ENCODE measurements around the gene MYT1.

The MYT1 gene

GRCh38 chr20:64214113-64214512 is 49.9 kb downstream of the MYT1 start:
- no peak overlapping the region for H3K4me3 ChIP-seq
- H3K27ac ChIP-seq = no peak overlapping the region
- no peak for DNase-seq (ENCODE audit: low spot score)
- TF ChIP-seq, protein P1, sequence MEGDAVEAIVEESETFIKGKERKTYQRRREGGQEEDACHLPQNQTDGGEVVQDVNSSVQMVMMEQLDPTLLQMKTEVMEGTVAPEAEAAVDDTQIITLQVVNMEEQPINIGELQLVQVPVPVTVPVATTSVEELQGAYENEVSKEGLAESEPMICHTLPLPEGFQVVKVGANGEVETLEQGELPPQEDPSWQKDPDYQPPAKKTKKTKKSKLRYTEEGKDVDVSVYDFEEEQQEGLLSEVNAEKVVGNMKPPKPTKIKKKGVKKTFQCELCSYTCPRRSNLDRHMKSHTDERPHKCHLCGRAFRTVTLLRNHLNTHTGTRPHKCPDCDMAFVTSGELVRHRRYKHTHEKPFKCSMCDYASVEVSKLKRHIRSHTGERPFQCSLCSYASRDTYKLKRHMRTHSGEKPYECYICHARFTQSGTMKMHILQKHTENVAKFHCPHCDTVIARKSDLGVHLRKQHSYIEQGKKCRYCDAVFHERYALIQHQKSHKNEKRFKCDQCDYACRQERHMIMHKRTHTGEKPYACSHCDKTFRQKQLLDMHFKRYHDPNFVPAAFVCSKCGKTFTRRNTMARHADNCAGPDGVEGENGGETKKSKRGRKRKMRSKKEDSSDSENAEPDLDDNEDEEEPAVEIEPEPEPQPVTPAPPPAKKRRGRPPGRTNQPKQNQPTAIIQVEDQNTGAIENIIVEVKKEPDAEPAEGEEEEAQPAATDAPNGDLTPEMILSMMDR (IDR thresholded peaks at IDR 0.05) = no peak

DNA sequence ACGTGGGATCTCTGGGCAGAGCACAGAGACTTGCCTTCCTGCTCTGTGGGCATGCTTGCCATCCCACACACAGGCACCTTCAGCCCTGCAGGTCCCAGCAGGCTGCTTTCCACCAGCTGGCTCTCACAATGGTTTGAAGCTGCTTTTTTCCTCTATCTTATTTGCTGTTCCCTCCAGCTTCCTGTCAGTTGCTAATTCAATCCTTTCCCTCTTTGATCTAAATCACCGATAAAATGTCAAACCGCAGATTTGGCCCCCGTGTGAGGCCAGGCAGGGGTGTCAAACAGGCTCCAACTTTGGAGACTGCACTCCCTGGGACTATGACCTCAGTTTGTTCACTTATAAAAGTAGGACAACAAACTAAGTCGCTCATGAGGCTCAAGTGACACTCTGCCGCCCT is 50.7 kb downstream of the MYT1 start:
- TF ChIP-seq, protein P1 (IDR thresholded peaks at IDR 0.05) = no peak
- Histone ChIP-seq H3K27ac (no peak overlapping the region), H3K4me3 (no peak overlapping the region)
- DNase-seq (ENCODE audit: low spot score) = no peak

DNA sequence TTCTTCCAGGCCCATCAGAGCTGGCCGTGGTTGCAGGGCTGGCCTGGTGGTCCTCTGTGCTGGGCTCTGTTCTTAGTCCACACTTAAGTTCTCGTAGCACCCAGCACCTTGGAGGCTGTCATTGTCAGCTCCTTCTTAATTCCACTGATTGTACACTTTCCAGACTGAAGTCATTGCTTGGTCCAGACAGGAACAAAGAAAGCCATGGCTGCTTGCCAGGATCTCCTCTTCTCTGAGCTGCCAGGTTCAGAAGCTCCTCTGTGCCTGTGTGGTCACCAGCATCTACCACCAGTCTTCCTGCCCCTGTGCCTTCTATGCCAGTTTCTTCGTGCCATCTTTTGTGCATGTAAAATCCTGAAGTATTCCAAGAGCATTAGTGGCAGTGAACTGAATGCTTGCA is 51.8 kb downstream of the MYT1 start:
- Histone ChIP-seq H3K4me3 (no peak overlapping the region), H3K27ac (no peak overlapping the region)
- TF ChIP-seq, protein P1 (IDR thresholded peaks at IDR 0.05) = no peak
- no peak for DNase-seq (ENCODE audit: low spot score)

DNA sequence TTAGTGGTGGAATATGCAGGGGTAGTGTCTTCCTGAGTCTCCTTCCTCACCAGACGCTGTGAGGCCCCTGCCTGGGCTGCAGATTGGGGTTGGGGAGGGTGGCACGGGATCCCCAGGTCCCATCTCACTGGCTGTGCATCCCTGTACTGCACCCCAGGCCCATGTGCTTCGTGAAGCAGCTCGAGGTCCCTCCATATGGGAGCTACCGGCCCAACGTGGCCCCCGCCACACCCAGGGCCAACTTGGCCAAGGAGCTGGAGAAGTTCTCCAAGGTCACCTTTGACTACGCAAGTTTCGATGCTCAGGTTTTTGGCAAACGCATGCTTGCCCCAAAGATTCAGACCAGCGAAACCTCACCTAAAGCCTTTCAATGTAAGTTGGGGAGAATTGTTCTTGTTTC is 52.7 kb downstream of the MYT1 start:
- H3K4me3 ChIP-seq = no peak overlapping the region
- no peak for DNase-seq (ENCODE audit: low spot score)
- TF ChIP-seq, protein P1 (IDR thresholded peaks at IDR 0.05) = no peak

DNA sequence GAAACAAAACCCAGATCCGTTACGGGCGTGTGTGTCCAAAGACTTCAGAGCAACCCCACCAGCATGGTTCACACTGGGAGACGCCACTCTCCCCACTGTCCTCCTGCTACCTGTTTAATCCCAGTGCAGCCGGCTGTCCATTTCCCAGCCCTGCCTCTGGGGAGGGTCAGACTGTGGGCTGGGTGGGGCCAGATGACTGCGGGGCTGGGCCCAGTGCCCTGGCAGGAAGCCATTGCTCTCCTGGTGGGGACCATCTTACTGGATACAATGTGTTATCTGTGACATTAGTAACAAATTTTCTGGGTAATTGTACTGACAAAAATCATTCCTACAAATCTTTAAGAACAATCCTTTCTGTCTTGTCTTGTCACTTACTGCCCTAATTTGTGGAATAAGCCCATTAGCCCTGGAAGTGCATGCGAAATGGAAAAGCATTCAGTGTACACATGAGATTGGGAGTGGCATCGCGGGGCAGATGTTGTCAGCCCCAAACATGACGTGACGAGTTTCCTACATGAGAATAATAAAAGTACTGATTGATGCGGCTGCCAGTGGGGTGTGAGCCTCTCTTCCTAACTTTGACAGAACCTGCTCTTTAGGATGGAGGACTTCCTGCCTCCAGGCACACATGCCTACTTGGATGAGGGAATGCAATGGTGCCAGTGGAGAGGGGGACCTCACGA is 53.4 kb downstream of the MYT1 start:
- TF ChIP-seq, protein P1 (IDR thresholded peaks at IDR 0.05) = no peak
- Histone ChIP-seq H3K4me3 (no peak overlapping the region), H3K27ac (no peak overlapping the region)
- no peak for DNase-seq (ENCODE audit: low spot score)

More for the DNA sequence above, 52.7 kb downstream of the MYT1 start:
- H3K27ac ChIP-seq = no peak overlapping the region

DNA sequence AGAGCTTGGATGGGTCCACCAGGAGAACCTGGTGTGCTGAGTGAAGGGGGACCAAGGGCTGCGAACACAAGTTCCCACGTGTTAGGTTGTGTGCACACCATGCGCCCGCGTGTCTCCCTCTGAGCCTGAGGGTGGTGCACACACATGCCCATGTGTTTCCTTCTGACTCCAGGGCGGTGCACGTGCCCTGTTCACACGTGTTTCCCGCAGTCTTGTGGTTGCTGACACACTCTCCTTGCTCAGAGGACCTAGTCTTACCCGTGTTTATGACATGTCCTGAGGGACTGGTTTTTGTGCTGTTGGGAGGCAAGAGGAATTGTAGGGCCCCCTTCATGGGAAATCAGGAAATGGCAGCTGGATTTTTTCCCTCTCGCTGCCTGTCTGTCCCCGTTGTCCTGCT is 55.0 kb downstream of the MYT1 start:
- H3K27ac ChIP-seq = no peak overlapping the region
- no peak for DNase-seq (ENCODE audit: low spot score)
- TF ChIP-seq, protein P1 (IDR thresholded peaks at IDR 0.05) = no peak
- H3K4me3 ChIP-seq = no peak overlapping the region

- H3K27ac ChIP-seq = no peak overlapping the region
- no peak overlapping the region for H3K4me3 ChIP-seq
- TF ChIP-seq, protein P1 (IDR thresholded peaks at IDR 0.05) = no peak
- DNase-seq (ENCODE audit: low spot score) = no peak
These were observed 55.5 kb downstream of the MYT1 start for GRCh38 chr20:64219730-64220129.
